Measurements from ENCODE around the gene ENPEP.
"Not testable (repeated sequence)": the region's sequence is repeated elsewhere in the genome, so short reads cannot be mapped to it uniquely, and the experiment has no call there.

ENPEP gene

DNA sequence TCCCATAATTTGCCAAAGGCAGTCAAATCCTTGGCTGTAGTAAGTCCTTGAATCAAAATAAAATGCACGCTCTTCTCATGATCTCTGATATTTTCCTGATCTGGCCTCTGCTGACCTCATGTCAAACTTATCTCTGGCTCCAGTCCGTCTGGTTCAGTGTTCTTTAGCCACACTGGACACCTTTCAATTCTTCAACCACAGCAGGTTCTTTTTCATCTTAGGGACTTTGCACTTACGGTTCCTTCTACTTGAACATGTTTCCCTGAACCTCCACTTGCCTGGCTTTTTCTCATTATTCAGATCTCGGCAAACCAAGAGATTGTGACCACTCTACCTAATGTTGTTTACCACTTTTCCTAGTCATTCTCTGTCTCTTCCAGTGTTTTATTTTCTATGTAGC is 10.3 kb downstream of the ENPEP start:
- no peak for DNase-seq

DNA sequence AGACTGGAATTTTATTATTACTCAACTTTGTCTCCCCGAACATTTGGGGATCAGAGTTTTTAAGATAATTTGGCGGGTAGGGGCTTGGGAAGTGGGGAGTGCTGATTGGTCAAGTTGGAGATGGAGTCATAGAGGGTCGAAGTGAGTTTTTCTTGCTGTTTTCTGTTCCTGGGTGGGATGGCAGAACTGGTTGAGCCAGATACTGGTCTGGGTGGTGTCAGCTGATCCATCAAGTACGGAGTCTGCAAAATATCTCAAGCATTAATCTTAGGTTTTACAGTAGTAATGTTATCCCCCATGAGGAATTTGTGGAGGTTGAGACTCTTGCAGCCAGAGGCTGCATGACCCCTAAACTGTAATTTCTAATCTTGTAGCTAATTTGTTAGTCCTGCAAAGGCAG is 10.9 kb downstream of the ENPEP start:
- DNase-seq: not testable (repeated sequence)

DNA sequence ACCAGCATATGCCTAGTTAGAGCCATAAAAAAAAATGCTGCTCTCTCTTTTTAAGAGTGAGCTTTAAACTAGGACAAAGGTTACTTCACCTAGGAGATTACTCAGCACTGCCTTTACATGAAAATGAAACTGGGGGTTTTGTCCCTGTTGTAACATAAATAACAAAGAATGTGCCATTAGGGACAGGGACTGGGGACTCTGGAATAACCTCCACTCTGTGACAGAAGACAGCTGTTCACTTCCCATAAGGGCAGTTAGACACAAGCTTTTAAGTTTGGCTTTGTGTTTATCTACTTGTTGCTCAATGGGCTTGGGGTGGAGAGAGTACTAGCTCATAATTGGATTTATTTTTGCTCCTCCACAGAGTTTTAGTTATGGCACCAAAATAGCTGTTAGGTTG is 11.9 kb downstream of the ENPEP start:
- DNase-seq: no peak

DNA sequence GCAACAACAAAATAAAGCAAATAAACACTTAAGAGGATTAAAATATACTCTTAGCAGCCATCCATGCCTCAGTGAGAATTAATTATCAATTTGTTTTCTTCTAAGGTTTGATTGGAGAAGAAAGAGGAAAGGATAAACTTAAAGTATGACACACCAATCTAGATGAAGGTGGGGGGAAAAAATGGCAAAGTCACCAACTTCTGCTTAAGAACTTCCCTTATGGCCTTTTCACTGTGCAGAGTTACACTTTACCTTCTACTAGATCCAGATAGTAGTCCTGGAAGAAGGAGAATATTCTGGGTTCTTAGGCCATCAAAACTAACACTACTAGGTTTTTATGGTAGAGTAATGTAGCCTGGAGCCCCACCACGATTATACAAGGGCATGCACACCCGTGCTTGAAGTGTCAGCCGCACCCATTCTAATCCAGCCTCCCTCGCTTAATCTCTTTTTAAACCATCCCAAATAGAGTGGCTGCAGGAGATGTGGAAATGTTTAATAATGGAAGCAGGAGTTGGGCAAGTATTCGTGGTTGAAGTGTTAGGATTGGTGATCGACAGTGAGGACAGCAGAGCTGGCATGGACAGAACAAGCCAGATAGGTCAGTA is 14.1 kb downstream of the ENPEP start:
- DNase-seq: no peak

GRCh38 chr4:110492522-110492921 is 16.6 kb downstream of the ENPEP start:
- DNase-seq: no peak

DNA sequence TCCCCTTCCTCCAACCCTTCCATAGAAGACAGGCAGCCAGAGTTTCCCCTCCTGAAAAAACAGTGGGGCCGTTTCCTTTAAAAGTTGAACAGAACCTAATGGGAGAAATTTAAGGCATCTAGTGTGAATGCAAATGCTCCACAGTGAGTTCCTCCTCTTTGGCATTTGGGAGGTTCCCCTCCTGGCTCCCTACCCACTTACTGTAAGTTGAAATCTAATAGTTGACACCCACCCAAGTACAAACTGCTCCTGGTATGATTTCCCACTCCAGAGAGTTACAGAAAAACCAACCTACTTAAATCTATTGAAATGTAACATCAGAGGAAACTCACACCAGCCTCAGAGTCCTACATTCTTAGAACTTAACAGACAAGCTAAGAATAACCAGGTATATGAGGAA is 17.6 kb downstream of the ENPEP start:
- DNase-seq: no peak

DNA sequence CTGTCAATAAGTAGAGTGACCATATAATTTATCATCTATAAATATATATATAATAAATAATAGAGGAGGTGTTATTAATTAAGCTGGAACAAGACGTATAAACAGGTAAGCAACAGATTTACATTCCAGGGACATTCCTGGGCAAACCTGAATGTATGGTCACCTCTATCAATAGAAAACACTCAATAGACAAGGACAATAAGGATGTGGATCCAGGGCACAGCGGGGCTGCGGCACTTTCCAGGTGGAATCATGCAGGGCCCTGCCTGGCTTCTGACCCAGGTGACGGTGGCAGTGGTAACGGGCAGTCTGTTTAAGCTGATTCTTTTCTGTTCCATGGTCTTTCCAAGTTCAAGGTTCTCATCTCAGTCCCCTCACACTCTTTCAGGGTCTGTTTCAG is 22.5 kb downstream of the ENPEP start:
- DNase-seq: no peak

- no peak for DNase-seq
Measured at GRCh38 chr4:110499126-110499525, 23.2 kb downstream of the ENPEP start.

- no peak for DNase-seq
Measured at GRCh38 chr4:110501826-110502225, 25.9 kb downstream of the ENPEP start.

DNA sequence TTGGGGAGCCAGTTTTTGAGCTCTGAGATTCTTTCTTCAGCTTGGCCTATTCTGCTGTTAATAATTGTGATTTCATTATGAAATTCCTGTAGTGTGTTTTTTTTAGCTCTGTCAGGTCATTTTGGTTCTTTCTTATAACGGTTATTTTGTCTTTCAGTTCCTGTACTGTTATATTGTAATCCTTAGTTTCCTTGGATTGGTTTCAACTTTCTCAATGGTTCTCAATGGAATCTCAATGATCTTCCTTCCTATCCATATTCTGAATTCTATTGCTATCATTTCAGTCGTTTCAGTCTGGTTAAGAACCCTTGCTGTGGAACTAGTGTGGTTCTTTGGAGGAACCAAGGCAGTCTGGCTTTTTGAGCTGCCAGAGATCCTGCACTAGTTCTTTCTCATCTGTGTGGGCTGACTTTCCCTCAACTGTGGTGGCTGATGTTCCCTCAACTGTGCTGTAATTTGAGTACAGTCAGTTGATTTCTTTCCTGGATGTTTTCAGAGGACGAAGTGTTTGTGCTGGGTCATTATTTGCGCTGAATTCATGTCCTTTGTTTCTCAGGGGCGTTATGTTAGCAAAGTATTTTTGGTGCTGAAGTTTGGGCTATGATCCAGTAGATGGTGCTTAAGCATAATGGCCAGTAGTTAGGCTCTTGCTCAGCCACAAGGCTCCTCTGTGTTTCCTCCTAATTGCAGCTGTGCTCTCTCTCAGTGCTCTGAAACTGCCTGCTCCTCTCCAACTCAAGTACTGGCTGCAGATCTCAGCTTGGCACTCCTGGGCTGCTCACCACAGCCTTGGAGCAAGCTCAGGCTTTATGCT is 27.5 kb downstream of the ENPEP start:
- DNase-seq: no peak

GRCh38 chr4:110504084-110504435 is 28.1 kb downstream of the ENPEP start:
- no peak for DNase-seq

GRCh38 chr4:110505440-110505839 is 29.5 kb downstream of the ENPEP start:
- no peak for DNase-seq

DNA sequence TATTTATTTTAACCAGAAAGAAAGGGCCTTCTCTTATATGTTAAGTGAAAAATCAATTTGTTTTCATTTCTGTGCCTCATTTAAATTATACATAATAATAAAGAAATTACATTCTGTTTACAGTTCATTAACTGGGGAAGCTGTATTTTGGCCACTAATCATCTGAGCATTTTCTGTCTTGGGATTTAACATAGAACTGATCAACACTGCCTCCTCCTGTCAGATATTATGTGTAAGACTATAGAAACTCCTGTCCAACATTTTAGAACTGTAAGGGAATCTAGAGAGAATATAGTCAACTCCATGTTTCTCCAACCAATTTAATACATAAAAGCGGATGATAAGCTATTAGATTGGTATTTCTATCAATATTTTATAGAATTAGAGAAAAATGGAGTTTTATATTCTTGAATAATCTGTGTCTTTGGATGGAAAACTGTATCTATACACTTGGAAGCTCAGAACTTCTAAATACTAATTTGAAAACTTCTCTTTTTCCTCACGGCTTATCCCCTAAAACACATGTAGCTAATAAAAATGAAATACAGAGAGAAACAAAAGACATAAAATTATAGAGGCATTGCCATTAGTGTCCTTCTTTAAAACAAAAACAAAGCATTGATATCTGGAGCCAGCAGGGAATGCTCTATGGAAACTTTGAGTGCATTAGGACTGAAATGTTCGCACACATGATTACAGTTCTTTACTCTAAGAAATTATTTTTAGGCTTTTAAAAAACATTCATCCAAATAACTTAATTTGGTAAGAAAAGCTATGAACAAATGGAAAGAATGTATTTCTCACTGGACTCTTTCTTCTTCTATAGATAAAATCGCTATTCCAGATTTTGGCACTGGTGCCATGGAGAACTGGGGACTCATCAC is 33.1 kb downstream of the ENPEP start:
- no peak for DNase-seq

- DNase-seq: no peak
Measured at GRCh38 chr4:110510277-110510676, 34.3 kb downstream of the ENPEP start.

GRCh38 chr4:110510955-110511544 is 35.1 kb downstream of the ENPEP start:
- peak; percentile 59 for DNase-seq

DNA sequence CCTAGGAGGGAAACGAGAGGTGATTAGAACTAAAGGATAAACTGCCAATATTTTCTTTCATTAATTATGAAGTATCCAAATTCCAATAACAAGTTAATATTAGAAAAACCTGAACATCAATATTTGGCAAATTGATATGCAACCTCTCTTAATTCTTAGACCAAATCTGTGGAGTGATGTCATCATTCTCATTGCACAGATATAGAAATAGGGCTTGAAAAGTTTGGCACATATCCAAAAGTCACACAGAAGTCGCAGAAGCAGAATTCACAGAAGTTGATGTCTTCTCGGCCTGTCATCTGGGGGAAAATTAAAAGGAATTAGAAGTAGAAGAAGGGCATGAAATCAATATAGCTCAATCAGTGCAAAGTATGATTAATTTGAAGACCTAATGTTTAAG is 36.9 kb downstream of the ENPEP start:
- no peak for DNase-seq

DNA sequence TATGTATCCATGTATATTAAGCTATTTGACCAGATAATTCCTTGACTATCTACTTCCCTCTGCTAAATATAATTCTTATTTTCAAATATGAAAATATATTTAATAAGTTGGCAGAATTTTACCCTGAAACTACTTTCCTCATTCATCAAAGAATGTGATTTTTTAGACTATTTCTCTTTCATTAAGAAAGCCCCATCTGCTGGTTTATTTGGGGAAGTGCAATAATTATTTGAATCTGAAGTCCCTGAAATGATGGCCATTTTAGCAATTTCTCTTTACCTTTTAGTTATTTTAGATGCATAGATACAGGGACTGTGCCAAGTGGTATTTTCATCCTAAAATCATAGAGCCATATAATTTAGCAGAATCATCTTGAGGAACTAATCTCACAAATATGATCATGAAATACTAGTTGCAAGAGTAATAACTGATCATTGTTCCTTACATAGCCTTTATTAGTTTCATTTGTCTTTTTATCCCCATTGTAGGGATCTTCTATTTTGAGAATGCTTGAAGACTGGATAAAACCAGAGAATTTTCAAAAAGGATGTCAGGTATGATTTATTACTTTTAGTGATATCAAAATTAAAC is 39.0 kb downstream of the ENPEP start:
- peak; percentile 57 for DNase-seq

GRCh38 chr4:110515676-110516075 is 39.7 kb downstream of the ENPEP start:
- DNase-seq: no peak

GRCh38 chr4:110516106-110516922 is 40.4 kb downstream of the ENPEP start:
- DNase-seq: peak; percentile 78

DNA sequence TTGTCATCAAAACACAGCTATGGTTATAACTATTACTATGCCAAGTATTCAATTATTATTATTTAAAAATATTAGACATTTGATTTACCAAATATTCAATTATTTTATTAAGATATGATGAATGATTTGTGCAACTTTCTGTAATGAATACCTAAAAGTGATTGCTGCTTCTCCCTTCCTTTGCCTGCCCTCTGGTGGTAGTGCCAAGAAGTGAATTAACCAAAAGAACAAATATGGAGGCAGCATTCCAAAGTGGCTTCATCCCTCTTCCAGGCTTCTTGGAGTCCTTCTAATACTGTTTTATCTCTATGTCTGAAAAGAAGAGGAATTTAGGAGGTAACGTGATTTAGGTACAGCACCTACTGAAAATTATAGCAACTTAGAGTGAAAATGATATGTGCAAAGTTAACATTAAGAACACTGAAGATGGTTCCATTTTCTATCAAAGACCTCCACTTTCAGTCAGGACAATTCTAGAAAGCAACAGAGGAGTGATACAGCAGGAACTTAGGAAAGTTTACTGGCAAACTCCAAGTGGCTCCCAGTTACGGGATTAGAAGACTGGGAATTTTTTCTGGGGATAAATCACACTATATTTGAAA is 43.0 kb downstream of the ENPEP start:
- DNase-seq: peak; percentile 40

DNA sequence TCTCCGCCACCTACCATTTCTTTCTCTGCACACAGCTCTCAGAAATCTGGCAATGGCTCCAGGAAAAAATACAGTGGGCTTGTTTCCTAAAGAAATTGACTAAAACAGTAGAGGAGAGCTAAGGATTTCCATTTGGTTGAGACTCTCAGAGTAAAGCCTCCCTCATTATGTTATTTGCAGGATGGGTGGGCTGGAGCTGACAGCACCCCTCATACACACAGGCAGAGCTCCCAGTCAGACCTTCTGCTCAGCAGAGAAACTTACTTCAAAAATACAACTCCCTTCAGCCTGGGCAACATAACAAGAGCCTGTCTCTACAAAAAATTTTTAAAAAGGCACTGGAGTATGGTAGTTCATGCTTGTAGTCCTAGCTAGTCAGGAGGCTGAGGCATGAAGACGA is 44.9 kb downstream of the ENPEP start:
- DNase-seq: no peak

- DNase-seq: no peak
Measured at GRCh38 chr4:110526589-110526988, 50.6 kb downstream of the ENPEP start.
